HepG2 (cell line): ENCODE measurements around the gene STX4. TPM values are rescaled to one million over a fixed set of nuclear protein-coding genes. Genes with fewer than 3 reads are reported as not detected.
A peak's percentile ranks its signal among the peaks of the same experiment; 100 is the strongest.

Source experiments
- CBX5 ChIP-seq: sonication (generic); formaldehyde crosslinking; IDR thresholded peaks from 2 replicates; pipeline ENCODE4 v1.4.0; 2020; ENCODE audit warnings: missing genetic modification reagents, borderline replicate concordance
- CREB1 ChIP-seq, 2 experiments: fragments of 450-650 bp in 1 of 2; IDR thresholded peaks; 2 replicates each; pipeline ENCODE4 v1.6.1; 2016 to 2017; ENCODE audit warnings: control low read depth in 1 of 2, mild to moderate bottlenecking in 1 of 2, missing compliant biosample characterization in 1 of 2, missing genetic modification characterization in 1 of 2
- DNMT3B ChIP-seq: conservative IDR thresholded peaks from 2 replicates; pipeline ENCODE4 v1.6.1; 2016; ENCODE audit warnings: missing biosample characterization, control low read depth
- ELF3 ChIP-seq: IDR thresholded peaks from 2 replicates; pipeline ENCODE4 v1.6.1; 2016; ENCODE audit warnings: missing genetic modification reagents, missing compliant biosample characterization
- HES4 ChIP-seq: sonication (generic); formaldehyde crosslinking; IDR thresholded peaks from 2 replicates; pipeline ENCODE4 v1.9.0; 2021; ENCODE audit warnings: mild to moderate bottlenecking, missing genetic modification reagents, borderline replicate concordance
- HOXA3 ChIP-seq: sonication (generic); formaldehyde crosslinking; IDR thresholded peaks from 2 replicates; pipeline ENCODE4 v1.5.0; 2020; ENCODE audit warnings: missing genetic modification reagents
- HOXA7 ChIP-seq: sonication (generic); formaldehyde crosslinking; IDR thresholded peaks from 2 replicates; pipeline ENCODE4 v1.8.1; 2022; ENCODE audit warnings: mild to moderate bottlenecking, missing genetic modification reagents, moderate library complexity
- KLF15 ChIP-seq: sonication (generic); formaldehyde crosslinking; IDR thresholded peaks from 2 replicates; pipeline ENCODE4 v1.8.1; 2023; ENCODE audit warnings: borderline replicate concordance, mild to moderate bottlenecking, inconsistent platforms, missing genetic modification reagents, mixed read lengths
- NONO ChIP-seq, 2 experiments: fragments of 450-650 bp in 1 of 2; sonication (generic) in 1 of 2; formaldehyde crosslinking in 1 of 2; IDR thresholded peaks in 1 of 2; conservative IDR thresholded peaks in 1 of 2; 2 replicates each; pipeline versions ENCODE4 v1.6.1 to v1.8.0; 2017 to 2022; ENCODE audit warnings: mild to moderate bottlenecking in 1 of 2, missing genetic modification reagents in 1 of 2, moderate library complexity in 1 of 2
- PPARG ChIP-seq: conservative IDR thresholded peaks from 2 replicates; pipeline ENCODE4 v1.6.1; 2016; ENCODE audit warnings: missing biosample characterization, missing genetic modification reagents
- SETDB1 ChIP-seq: sonication (generic); formaldehyde crosslinking; IDR thresholded peaks from 2 replicates; pipeline ENCODE4 v1.5.1; 2020; ENCODE audit warnings: missing genetic modification reagents, mild to moderate bottlenecking, borderline replicate concordance
- TBP ChIP-seq: sonication (generic); formaldehyde crosslinking; IDR thresholded peaks from 2 replicates; pipeline ENCODE4 v1.5.0; 2020; ENCODE audit warnings: missing genetic modification reagents
- ZBTB20 ChIP-seq: sonication (generic); formaldehyde crosslinking; IDR thresholded peaks from 2 replicates; pipeline ENCODE4 v1.8.1; 2023; ENCODE audit warnings: missing genetic modification reagents, low read depth, mild to moderate bottlenecking, borderline replicate concordance
- ZNF256 ChIP-seq: sonication (generic); formaldehyde crosslinking; conservative IDR thresholded peaks from 2 replicates; pipeline ENCODE4 v1.4.0; 2020; ENCODE audit warnings: missing genetic modification reagents
- ZNF264 ChIP-seq: sonication (generic); formaldehyde crosslinking; IDR thresholded peaks from 2 replicates; pipeline ENCODE4 v1.4.0; 2020; ENCODE audit warnings: missing genetic modification reagents
- ZNF3 ChIP-seq: IDR thresholded peaks from 2 replicates; pipeline ENCODE4 v1.7.0; 2017; ENCODE audit warnings: inconsistent platforms
- ZNF543 ChIP-seq: sonication (generic); formaldehyde crosslinking; IDR thresholded peaks from 2 replicates; pipeline ENCODE4 v1.4.0; 2020; ENCODE audit warnings: mild to moderate bottlenecking, missing genetic modification reagents
- ZNF883 ChIP-seq: sonication (generic); formaldehyde crosslinking; IDR thresholded peaks from 2 replicates; pipeline ENCODE4 v1.5.1; 2020; ENCODE audit warnings: mild to moderate bottlenecking, missing genetic modification reagents; ENCODE audit errors: not compliant biosample characterization
- polyA plus RNA-seq, 8 experiments: library from polyadenylated mRNA; depleted of rRNA in 3 of 8; stranded (reverse) in 7 of 8; unstranded in 1 of 8; fragments of >200 nt; fragmentation: Illumina TruSeq in 4 of 8; extraction: Trizol in 4 of 8; gene quantifications; 2 replicates each; pipeline versions ENCODE4 v1.2.1 to v1.2.3, GENCODE V29; 2011 to 2016; ENCODE audit warnings: low read depth in 4 of 8, missing spikeins in 1 of 8, mixed read lengths in 1 of 8; ENCODE audit not compliant: insufficient read depth in 1 of 8
- total RNA-seq, 5 experiments: library from RNA; depleted of rRNA; stranded (reverse); fragments of >200 nt; fragmentation: Illumina TruSeq; extraction: Trizol; gene quantifications; 2 replicates each; pipeline ENCODE4 v1.2.3, GENCODE V29; 2016; ENCODE audit warnings: low read depth in 1 of 5
- TF ChIP-seq, protein P1 (sequence below): sonication (generic); formaldehyde crosslinking; IDR thresholded peaks from 2 replicates; pipeline ENCODE4 v1.4.0; 2020; ENCODE audit warnings: mild to moderate bottlenecking, missing genetic modification reagents, borderline replicate concordance
- TF ChIP-seq, protein P2 (sequence below): sonication (generic); formaldehyde crosslinking; IDR thresholded peaks from 2 replicates; pipeline ENCODE4 v1.8.0; 2022; ENCODE audit warnings: missing genetic modification reagents, mild to moderate bottlenecking, inconsistent platforms, borderline replicate concordance

The STX4 gene
- total and polyA plus RNA-seq, 2 of the 13 experiments (the other 11 are each of a cell fraction or from before 2014, with no cell fraction given), result 29.2 to 34.6 TPM

DNA sequence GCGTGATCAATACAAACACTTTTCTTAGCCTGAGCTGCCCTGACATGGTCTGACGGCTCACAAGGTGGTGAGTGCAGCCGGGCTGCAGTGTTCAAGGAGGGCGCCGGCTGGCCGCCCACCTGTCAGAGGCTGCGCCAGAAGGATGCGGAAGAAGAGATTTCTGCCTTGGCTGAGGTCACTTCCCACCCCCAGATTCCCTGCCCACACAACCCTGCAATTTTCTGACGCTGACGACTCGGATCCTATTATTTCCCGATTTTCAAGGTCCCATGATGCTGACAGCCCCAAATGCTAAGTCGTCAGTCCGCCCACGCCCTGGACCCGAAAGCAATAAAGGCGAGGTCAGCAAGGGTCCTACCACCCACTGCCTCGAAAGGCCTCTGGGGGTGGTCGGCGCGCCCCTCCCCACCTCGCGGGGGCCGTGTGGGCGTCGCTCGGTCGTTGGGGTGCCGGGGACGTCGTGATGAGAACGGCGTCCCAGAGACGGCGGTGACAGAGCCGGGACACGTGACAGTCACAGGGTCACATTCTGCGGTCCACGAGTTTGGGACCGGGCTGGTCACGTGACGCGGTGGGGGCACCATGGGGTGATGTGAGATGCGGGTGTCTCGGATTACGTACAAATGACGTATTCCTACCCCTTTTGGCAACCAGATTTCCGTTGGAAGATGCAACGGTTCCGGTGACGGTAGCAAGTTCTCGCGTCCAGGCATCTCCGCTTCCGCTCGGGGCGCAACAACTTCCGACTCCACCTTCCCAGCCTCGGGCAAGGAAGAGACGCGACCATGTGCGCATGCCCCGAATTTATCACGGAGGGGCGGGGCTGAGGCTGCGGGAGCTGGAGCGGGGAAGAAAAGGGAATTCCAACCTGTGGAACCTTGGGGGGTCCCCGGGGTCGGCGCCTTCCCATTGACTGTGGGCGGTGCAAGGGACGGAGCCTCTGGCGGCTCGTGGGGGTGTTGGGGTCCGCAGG lies at the start of gene STX4 (continued):
- no peak for TF ChIP-seq SETDB1 (CRISPR knock-in tag)
- 0 out of 2 replicates have a peak, but pooled peaks have one; percentile 45 for TF ChIP-seq HOXA7 (CRISPR knock-in tag)
- TF ChIP-seq, protein P1, sequence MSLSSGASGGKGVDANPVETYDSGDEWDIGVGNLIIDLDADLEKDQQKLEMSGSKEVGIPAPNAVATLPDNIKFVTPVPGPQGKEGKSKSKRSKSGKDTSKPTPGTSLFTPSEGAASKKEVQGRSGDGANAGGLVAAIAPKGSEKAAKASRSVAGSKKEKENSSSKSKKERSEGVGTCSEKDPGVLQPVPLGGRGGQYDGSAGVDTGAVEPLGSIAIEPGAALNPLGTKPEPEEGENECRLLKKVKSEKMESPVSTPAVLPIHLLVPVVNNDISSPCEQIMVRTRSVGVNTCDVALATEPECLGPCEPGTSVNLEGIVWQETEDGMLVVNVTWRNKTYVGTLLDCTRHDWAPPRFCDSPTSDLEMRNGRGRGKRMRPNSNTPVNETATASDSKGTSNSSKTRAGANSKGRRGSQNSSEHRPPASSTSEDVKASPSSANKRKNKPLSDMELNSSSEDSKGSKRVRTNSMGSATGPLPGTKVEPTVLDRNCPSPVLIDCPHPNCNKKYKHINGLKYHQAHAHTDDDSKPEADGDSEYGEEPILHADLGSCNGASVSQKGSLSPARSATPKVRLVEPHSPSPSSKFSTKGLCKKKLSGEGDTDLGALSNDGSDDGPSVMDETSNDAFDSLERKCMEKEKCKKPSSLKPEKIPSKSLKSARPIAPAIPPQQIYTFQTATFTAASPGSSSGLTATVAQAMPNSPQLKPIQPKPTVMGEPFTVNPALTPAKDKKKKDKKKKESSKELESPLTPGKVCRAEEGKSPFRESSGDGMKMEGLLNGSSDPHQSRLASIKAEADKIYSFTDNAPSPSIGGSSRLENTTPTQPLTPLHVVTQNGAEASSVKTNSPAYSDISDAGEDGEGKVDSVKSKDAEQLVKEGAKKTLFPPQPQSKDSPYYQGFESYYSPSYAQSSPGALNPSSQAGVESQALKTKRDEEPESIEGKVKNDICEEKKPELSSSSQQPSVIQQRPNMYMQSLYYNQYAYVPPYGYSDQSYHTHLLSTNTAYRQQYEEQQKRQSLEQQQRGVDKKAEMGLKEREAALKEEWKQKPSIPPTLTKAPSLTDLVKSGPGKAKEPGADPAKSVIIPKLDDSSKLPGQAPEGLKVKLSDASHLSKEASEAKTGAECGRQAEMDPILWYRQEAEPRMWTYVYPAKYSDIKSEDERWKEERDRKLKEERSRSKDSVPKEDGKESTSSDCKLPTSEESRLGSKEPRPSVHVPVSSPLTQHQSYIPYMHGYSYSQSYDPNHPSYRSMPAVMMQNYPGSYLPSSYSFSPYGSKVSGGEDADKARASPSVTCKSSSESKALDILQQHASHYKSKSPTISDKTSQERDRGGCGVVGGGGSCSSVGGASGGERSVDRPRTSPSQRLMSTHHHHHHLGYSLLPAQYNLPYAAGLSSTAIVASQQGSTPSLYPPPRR (CRISPR knock-in tag), result no peak
- TF ChIP-seq PPARG (CRISPR knock-in tag), result 0 out of 2 replicates have a peak, but pooled peaks have one; percentile 50
- TF ChIP-seq KLF15 (CRISPR knock-in tag), result 0 out of 2 replicates have a peak, but pooled peaks have one; percentile 53
- TF ChIP-seq ZNF3, result no peak
- TF ChIP-seq CREB1 (IDR thresholded peaks at IDR 0.05), result peak; percentile 97
- peak; percentile 97 for TF ChIP-seq CREB1 (CRISPR knock-in tag; IDR thresholded peaks at IDR 0.05)
- TF ChIP-seq, protein P2, sequence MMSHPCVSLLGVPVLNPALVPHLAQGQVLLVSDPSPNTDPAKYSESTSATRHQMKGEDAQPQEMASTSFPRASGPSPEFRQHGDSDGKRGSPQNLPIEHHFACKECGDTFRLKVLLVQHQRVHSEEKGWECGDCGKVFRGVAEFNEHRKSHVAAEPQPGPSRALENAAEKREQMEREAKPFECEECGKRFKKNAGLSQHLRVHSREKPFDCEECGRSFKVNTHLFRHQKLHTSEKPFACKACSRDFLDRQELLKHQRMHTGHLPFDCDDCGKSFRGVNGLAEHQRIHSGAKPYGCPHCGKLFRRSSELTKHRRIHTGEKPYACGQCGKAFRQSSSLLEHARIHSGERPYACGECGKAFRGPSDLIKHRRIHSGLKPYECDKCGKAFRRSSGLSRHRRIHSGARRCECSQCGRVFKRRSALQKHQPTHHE (CRISPR knock-in tag), result peak; percentile 74; the same call in 1 of the 2 replicates
- TF ChIP-seq ZNF543 (CRISPR knock-in tag), result no peak
- TF ChIP-seq ZNF264 (CRISPR knock-in tag), result peak; percentile 73
- 0 out of 2 replicates have a peak, but pooled peaks have one; percentile 45 for TF ChIP-seq TBP (CRISPR knock-in tag)
- peak; percentile 47 for TF ChIP-seq ELF3 (CRISPR knock-in tag)
- peak; percentile 79; the same call in 1 of the 2 replicates for TF ChIP-seq DNMT3B (CRISPR knock-in tag)
- peak; percentile 100 for TF ChIP-seq HOXA3 (CRISPR knock-in tag)
- TF ChIP-seq CBX5 (CRISPR knock-in tag), result peak; percentile 89; the same call in 1 of the 2 replicates
- no peak for TF ChIP-seq NONO (IDR thresholded peaks at IDR 0.05)
- TF ChIP-seq NONO (CRISPR knock-in tag; conservative IDR thresholded peaks at IDR 0.05), result peak; percentile 77; the same call in 1 of the 2 replicates
- TF ChIP-seq ZNF256 (CRISPR knock-in tag), result peak; percentile 85; the same call in 1 of the 2 replicates
- TF ChIP-seq ZNF883 (CRISPR knock-in tag), result peak; percentile 99
- peak; percentile 82; the same call in 1 of the 2 replicates for TF ChIP-seq ZBTB20 (CRISPR knock-in tag)
- TF ChIP-seq HES4 (CRISPR knock-in tag), result no peak; the same call in 1 of the 2 replicates
